HepG2 (cell line): ENCODE measurements around the gene LSM10. TPM values are rescaled to one million over a fixed set of nuclear protein-coding genes. Genes with fewer than 3 reads are reported as not detected.

Experiments
- AFF4 ChIP-seq: sonication (generic); formaldehyde crosslinking; IDR thresholded peaks from 2 replicates; pipeline ENCODE4 v1.4.0; 2020; ENCODE audit warnings: missing genetic modification reagents
- DDIT3 ChIP-seq: sonication (generic); formaldehyde crosslinking; IDR thresholded peaks from 2 replicates; pipeline ENCODE4 v1.4.0; 2020; ENCODE audit warnings: mild to moderate bottlenecking, missing genetic modification reagents
- JUN ChIP-seq: sonication (generic); formaldehyde crosslinking; IDR thresholded peaks from 2 replicates; pipeline ENCODE4 v1.4.0; 2020; ENCODE audit warnings: mild to moderate bottlenecking, missing genetic modification reagents
- KDM2A ChIP-seq: sonication (generic); formaldehyde crosslinking; IDR thresholded peaks from 2 replicates; pipeline ENCODE4 v1.4.0; 2020; ENCODE audit warnings: low read depth, missing genetic modification reagents, borderline replicate concordance
- MAZ ChIP-seq, 2 experiments: sonication (generic) in 1 of 2; formaldehyde crosslinking in 1 of 2; IDR thresholded peaks; 2 replicates each; pipeline versions ENCODE4 v1.5.0 to v1.6.1; 2012 to 2020; ENCODE audit warnings: low read depth in 2 of 2, mild to moderate bottlenecking in 2 of 2, borderline replicate concordance in 1 of 2, improper control_type of control experiment in 1 of 2, low read length in 1 of 2, missing genetic modification reagents in 1 of 2, moderate library complexity in 1 of 2
- NFATC3 ChIP-seq: sonication (generic); formaldehyde crosslinking; IDR thresholded peaks from 2 replicates; pipeline ENCODE4 v1.5.1; 2020; ENCODE audit warnings: mild to moderate bottlenecking, missing genetic modification reagents
- PTBP1 ChIP-seq: fragments of 200-400 bp; formaldehyde crosslinking; IDR thresholded peaks from 2 replicates; pipeline ENCODE4 v1.6.1; 2018; ENCODE audit warnings: low read length, low read depth; ENCODE audit not compliant: poor library complexity, severe bottlenecking
- RXRA ChIP-seq: sonication (generic); formaldehyde crosslinking; IDR thresholded peaks from 2 replicates; pipeline ENCODE4 v1.5.1; 2020; ENCODE audit warnings: missing genetic modification reagents
- ZMYM2 ChIP-seq: sonication (generic); formaldehyde crosslinking; IDR thresholded peaks from 2 replicates; pipeline ENCODE4 v1.8.0; 2022; ENCODE audit warnings: mild to moderate bottlenecking, missing genetic modification reagents
- ZNF24 ChIP-seq: fragments of 450-650 bp; IDR thresholded peaks from 2 replicates; pipeline ENCODE4 v1.6.1; 2017; ENCODE audit warnings: antibody characterized with exemption, mild to moderate bottlenecking
- ZNF343 ChIP-seq: sonication (generic); formaldehyde crosslinking; IDR thresholded peaks from 2 replicates; pipeline ENCODE4 v1.4.0; 2020; ENCODE audit warnings: mild to moderate bottlenecking, missing genetic modification reagents
- ZNF609 ChIP-seq: sonication (generic); formaldehyde crosslinking; IDR thresholded peaks from 2 replicates; pipeline ENCODE4 v1.4.0; 2020; ENCODE audit warnings: mild to moderate bottlenecking, missing genetic modification reagents, borderline replicate concordance
- polyA plus RNA-seq, 8 experiments: library from polyadenylated mRNA; depleted of rRNA in 3 of 8; stranded (reverse) in 7 of 8; unstranded in 1 of 8; fragments of >200 nt; fragmentation: Illumina TruSeq in 4 of 8; extraction: Trizol in 4 of 8; gene quantifications; 2 replicates each; pipeline versions ENCODE4 v1.2.1 to v1.2.3, GENCODE V29; 2011 to 2016; ENCODE audit warnings: low read depth in 4 of 8, missing spikeins in 1 of 8, mixed read lengths in 1 of 8; ENCODE audit not compliant: insufficient read depth in 1 of 8
- total RNA-seq, 5 experiments: library from RNA; depleted of rRNA; stranded (reverse); fragments of >200 nt; fragmentation: Illumina TruSeq; extraction: Trizol; gene quantifications; 2 replicates each; pipeline ENCODE4 v1.2.3, GENCODE V29; 2016; ENCODE audit warnings: low read depth in 1 of 5
- TF ChIP-seq, protein P1 (sequence below): sonication (generic); formaldehyde crosslinking; IDR thresholded peaks from 2 replicates; pipeline ENCODE4 v1.4.0; 2020; ENCODE audit warnings: missing genetic modification reagents, borderline replicate concordance
- TF ChIP-seq, protein P2 (sequence below): sonication (generic); formaldehyde crosslinking; IDR thresholded peaks from 2 replicates; pipeline ENCODE4 v1.5.0; 2020; ENCODE audit warnings: mild to moderate bottlenecking, missing genetic modification reagents

LSM10 gene
- total and polyA plus RNA-seq, 2 of the 13 experiments (the other 11 are each of a cell fraction or from before 2014, with no cell fraction given): 14.0 to 52.0 TPM

DNA sequence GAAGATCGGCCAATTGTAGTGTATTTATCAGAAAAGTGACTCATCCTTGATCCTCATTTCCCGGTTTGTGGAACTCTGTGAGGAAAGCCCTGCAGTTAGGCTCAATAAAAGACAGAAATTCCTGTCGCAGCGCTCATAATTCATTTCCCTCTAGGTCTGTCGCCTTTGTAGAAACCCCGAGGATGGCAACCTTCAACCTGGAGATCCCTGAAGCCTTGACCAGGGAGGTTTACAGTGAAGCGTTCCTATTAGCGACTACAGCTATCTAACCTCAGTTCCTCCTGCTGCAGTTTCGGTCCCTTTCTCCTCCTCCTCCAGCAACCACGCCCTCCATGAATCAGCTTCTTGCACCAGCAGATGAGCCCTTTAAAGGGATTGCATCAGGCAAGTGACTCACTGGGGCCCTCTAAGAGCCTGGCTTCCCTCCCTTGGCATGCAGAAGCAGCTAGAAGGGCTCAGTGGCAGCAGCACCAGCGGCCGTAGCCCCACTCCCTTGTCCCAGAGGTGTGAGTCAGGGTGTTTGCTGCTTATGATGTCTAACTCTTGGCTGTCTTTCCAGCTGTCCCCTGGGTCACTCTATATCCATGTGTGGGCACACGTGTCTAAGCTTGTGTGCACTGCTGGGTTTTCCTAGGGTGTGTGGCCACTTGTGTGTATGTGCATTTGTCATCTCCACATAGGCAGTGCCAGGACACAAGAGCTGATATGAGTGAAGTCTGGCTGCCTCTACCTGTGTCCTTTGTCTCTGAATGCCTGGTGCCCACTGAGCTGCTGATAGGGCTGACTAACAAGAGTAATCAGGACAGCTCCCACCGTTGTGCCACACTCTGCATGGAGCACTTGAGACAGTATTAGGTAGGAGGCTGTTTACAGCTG lies 11.2 kb downstream of the LSM10 start (continued):
- TF ChIP-seq, protein P1, sequence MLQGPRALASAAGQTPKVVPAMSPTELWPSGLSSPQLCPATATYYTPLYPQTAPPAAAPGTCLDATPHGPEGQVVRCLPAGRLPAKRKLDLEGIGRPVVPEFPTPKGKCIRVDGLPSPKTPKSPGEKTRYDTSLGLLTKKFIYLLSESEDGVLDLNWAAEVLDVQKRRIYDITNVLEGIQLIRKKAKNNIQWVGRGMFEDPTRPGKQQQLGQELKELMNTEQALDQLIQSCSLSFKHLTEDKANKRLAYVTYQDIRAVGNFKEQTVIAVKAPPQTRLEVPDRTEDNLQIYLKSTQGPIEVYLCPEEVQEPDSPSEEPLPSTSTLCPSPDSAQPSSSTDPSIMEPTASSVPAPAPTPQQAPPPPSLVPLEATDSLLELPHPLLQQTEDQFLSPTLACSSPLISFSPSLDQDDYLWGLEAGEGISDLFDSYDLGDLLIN (CRISPR knock-in tag): no peak
- TF ChIP-seq, protein P2, sequence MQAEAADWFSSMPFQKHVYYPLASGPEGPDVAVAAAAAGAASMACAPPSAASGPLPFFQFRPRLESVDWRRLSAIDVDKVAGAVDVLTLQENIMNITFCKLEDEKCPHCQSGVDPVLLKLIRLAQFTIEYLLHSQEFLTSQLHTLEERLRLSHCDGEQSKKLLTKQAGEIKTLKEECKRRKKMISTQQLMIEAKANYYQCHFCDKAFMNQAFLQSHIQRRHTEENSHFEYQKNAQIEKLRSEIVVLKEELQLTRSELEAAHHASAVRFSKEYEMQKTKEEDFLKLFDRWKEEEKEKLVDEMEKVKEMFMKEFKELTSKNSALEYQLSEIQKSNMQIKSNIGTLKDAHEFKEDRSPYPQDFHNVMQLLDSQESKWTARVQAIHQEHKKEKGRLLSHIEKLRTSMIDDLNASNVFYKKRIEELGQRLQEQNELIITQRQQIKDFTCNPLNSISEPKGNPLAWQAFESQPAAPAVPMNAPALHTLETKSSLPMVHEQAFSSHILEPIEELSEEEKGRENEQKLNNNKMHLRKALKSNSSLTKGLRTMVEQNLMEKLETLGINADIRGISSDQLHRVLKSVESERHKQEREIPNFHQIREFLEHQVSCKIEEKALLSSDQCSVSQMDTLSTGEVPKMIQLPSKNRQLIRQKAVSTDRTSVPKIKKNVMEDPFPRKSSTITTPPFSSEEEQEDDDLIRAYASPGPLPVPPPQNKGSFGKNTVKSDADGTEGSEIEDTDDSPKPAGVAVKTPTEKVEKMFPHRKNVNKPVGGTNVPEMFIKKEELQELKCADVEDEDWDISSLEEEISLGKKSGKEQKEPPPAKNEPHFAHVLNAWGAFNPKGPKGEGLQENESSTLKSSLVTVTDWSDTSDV: no peak
- TF ChIP-seq KDM2A (CRISPR knock-in tag): peak; percentile 76
- TF ChIP-seq DDIT3 (CRISPR knock-in tag): no peak
- TF ChIP-seq AFF4 (CRISPR knock-in tag): no peak
- TF ChIP-seq MAZ (IDR thresholded peaks at IDR 0.05; ENCODE audit: borderline replicate concordance, low read depth, low read length): 0 out of 2 replicates have a peak, but pooled peaks have one; percentile 19
- peak; percentile 56 for TF ChIP-seq MAZ (CRISPR knock-in tag; IDR thresholded peaks at IDR 0.05; ENCODE audit: low read depth)
- TF ChIP-seq ZNF24: no peak
- 0 out of 2 replicates have a peak, but pooled peaks have one; percentile 52 for TF ChIP-seq ZNF343 (CRISPR knock-in tag)
- no peak; the same call in 1 of the 2 replicates for TF ChIP-seq ZNF609 (CRISPR knock-in tag)
- no peak for TF ChIP-seq PTBP1
- TF ChIP-seq NFATC3 (CRISPR knock-in tag): no peak
- TF ChIP-seq RXRA: no peak
- no peak for TF ChIP-seq ZMYM2
- peak; percentile 86; the same call in 1 of the 2 replicates for TF ChIP-seq JUN
